ENCODE measurements around the gene MYO1E.

DNA sequence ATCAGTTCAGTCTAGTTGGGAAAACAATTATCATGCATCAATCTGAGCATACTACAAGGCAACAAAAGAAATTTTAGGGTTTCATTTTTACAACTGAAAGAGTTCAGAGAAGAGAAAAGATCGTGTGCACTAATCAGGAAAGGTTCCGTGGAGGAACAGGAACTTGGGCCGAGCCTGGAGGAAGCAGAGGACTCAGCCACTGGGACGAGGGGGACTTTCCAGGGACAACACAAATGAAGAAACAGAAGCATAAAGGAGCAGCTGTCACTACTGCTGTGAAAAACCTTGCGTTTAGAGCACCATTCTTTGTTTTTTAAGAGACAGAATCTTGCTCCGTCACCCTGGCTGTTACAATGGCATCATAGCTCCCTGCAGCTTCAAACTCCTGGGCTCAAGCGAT is 60.5 kb downstream of the MYO1E start:
- no peak for TF ChIP-seq POLR2A (IDR thresholded peaks at IDR 0.05)
- TF ChIP-seq, protein P1, sequence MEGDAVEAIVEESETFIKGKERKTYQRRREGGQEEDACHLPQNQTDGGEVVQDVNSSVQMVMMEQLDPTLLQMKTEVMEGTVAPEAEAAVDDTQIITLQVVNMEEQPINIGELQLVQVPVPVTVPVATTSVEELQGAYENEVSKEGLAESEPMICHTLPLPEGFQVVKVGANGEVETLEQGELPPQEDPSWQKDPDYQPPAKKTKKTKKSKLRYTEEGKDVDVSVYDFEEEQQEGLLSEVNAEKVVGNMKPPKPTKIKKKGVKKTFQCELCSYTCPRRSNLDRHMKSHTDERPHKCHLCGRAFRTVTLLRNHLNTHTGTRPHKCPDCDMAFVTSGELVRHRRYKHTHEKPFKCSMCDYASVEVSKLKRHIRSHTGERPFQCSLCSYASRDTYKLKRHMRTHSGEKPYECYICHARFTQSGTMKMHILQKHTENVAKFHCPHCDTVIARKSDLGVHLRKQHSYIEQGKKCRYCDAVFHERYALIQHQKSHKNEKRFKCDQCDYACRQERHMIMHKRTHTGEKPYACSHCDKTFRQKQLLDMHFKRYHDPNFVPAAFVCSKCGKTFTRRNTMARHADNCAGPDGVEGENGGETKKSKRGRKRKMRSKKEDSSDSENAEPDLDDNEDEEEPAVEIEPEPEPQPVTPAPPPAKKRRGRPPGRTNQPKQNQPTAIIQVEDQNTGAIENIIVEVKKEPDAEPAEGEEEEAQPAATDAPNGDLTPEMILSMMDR (IDR thresholded peaks at IDR 0.05), result no peak
